GM12872 (cell line): Measurements from ENCODE around the gene EXO5.

Source experiments
- TF ChIP-seq, protein P1 (sequence below): IDR thresholded peaks from 3 replicates; pipeline ENCODE4 v1.5.1; 2011; ENCODE audit warnings: low read depth, mild to moderate bottlenecking, low read length, moderate library complexity; ENCODE audit not compliant: insufficient read depth

The EXO5 gene

DNA sequence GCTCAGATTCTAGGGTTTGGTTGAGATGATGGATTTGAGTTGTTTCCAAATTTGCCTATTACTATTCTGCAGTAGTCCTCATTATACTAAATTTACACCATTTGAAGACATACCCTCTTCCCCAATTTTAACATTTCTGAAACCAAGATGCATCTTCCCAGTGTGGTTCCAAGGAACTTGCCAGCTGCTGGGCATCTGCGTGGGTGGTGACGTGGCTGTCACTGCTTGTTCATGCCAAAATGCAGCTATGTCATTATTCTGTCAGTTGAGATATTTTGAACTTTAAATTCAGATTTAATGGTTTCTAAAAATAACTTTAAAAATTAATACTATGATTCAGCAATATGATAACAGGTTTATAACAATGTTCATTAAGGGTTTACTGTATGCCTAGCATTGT lies 30.3 kb upstream of the EXO5 start:
- TF ChIP-seq, protein P1, sequence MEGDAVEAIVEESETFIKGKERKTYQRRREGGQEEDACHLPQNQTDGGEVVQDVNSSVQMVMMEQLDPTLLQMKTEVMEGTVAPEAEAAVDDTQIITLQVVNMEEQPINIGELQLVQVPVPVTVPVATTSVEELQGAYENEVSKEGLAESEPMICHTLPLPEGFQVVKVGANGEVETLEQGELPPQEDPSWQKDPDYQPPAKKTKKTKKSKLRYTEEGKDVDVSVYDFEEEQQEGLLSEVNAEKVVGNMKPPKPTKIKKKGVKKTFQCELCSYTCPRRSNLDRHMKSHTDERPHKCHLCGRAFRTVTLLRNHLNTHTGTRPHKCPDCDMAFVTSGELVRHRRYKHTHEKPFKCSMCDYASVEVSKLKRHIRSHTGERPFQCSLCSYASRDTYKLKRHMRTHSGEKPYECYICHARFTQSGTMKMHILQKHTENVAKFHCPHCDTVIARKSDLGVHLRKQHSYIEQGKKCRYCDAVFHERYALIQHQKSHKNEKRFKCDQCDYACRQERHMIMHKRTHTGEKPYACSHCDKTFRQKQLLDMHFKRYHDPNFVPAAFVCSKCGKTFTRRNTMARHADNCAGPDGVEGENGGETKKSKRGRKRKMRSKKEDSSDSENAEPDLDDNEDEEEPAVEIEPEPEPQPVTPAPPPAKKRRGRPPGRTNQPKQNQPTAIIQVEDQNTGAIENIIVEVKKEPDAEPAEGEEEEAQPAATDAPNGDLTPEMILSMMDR = no peak

DNA sequence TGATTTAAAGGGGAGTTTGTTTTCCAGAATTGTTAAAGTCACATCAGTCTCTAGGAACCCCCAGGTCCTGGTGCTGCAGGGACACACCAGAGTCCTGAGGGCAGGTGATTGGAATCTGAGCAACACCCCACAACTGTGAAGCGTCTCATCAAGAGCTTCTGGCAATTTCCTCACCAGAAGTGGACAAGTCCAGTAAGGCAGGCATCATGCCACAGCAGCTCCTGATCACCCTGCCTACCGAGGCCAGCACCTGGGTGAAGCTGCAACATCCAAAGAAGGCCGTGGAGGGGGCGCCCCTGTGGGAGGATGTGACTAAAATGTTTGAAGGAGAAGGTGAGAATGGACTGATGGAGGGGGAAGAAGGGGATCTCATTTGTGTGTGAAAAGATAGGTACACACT lies 29.4 kb upstream of the EXO5 start:
- TF ChIP-seq, protein P1 = no peak

DNA sequence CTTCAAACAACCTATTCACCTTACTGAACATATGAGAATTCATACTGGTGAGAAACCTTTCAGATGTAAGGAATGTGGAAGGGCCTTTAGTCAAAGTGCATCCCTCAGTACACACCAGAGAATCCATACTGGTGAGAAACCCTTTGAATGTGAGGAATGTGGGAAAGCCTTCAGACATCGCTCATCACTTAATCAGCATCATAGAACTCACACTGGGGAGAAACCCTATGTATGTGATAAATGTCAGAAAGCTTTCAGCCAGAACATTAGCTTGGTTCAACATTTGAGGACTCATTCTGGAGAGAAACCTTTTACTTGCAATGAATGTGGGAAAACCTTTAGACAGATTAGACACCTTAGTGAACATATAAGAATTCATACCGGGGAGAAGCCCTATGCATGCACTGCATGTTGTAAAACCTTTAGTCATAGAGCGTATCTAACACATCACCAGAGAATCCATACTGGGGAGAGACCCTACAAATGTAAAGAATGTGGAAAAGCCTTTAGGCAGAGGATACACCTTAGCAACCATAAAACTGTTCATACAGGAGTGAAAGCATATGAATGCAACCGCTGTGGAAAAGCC lies 13.2 kb upstream of the EXO5 start:
- TF ChIP-seq, protein P1 = no peak

DNA sequence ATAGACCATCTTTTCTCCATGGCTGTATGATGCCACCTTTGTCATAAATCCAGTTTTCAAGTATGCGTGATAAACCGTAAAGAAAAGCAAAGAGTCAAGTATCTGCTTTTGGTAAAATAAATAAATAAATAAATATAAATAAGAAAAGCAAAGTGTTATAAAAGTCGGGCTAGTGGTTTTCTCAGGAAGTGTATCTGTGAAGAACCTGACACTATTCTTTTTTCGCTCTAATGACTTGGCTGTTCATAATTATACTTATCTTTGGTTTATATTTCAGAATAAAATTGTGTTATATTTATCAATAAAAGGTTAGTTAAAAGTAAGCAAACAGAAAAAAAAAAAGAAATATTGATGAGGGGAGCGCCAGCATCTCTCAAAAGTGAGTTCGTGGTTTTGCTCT lies 594 bp upstream of the EXO5 start:
- TF ChIP-seq, protein P1 = no peak

DNA sequence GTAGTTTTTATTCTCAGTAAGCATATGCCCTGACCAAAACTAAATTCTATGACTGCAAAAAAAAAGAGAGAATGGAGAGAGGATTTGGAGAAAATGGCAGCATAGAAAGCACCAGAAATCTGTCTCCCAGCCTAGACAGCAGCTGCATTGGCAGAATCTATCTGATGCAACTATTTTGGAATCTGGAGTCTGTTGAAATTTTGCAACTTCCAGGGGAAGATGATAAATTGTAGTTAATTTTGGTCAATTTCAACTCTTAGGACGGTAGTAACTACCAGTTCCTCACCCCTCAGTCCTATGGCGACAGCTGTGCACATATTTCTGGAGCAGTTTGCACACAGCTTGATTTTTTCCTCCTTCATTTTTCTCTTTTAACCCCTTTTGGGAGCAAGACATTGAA lies 10.9 kb downstream of the EXO5 start:
- TF ChIP-seq, protein P1 = no peak

DNA sequence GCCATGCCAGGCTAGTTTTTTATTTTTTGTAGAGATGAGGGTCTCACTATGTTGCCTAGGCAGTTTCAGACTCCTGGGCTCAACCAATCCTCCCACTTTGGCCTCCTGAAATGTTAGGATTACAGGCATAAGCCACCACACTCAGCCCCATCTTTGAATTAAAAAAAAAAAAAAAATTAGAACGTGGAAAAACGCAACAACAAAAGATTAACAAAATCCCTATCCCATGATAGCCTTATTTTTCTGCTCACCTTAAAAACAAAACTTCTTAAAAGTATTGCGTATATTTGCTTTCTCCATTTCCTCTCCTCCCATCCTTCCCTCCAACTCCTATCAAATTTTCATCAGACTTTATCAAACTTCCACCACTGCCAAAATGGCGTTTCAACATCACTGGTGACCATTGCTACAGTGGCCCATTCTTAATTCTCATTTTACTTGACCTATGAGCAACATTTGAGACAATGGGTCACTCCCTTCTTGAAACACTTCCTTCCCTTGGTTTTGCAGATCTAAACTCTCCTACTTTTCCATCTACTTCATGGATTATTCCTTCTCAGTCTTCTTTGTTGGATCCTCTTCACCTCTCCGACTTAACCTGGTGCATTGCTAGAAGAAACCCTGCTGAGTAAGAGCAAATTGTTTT lies 22.3 kb downstream of the EXO5 start:
- TF ChIP-seq, protein P1 = no peak

DNA sequence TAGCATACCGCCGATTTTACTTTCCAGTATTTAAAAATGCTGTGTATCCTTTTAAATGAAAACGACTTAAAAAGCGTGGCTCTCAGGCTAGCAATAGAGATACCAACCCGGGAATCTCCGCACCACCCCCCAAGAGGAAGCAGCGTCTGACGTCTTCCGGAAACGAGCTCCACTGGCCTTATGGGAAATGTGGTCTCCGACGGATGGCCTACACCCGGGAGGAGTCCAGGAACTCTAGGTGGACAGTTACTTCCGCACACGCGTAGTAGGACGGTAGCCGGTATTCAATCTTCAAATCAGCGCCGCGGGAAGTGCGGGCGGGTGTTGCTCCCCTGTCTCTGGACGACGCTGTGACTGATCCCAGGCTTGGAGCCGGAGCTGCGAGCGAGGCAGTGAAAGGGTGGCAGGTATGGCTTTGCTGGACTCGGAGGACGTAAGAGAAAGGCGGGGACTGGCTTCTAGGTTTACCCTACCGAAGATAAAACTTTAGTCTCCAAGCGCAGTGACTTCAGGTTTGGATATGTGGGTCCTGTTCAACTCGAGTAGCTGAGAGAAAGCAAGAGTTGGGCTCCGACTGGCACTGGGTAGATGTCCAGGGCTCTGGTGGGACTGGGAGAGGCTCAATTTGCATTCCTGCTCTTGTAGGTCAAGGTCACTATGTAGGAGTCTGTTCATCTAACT lies 23.0 kb downstream of the EXO5 start, which contains the start of gene ZNF684:
TSS of gene ZNF684 (plus strand) at position 257 of the 681 bp plus-strand sequence. CDS start 1,530 bp downstream, outside the sequence.
- TF ChIP-seq, protein P1 = no peak
